GM19240 (cell line): ENCODE results near the gene SH3BGR.

Experiments
- DNase-seq: peaks from one replicate; pipeline ENCODE4 v3.0.0; 2011; ENCODE audit warnings: low spot score; ENCODE audit not compliant: insufficient read length

The SH3BGR gene

GRCh38 chr21:39546522-39546921, 94.8 kb downstream of the SH3BGR start:
- no peak for DNase-seq

DNA sequence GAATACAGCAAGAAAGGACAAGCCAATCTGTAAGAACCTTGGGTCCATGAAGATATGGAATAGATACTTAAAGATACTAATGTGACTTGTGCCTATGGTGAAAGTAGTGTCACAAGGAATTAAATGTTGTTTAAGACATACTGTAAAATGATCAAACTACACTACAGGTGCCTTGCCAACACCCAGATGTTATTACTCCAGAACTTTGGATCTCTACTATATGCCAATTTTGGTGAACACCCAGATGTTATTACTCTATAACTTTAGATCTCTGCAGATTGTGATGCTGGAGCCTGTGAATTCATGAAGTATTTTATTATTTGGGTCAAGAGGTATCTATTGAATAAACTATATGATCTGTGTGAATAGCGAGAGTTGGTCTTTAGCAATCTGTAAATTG, 101.1 kb downstream of the SH3BGR start:
- no peak for DNase-seq

- DNase-seq, result no peak
Measured at GRCh38 chr21:39553331-39553730, 101.6 kb downstream of the SH3BGR start.

- no peak for DNase-seq
Measured at GRCh38 chr21:39555911-39556590, 104.3 kb downstream of the SH3BGR start.

DNA sequence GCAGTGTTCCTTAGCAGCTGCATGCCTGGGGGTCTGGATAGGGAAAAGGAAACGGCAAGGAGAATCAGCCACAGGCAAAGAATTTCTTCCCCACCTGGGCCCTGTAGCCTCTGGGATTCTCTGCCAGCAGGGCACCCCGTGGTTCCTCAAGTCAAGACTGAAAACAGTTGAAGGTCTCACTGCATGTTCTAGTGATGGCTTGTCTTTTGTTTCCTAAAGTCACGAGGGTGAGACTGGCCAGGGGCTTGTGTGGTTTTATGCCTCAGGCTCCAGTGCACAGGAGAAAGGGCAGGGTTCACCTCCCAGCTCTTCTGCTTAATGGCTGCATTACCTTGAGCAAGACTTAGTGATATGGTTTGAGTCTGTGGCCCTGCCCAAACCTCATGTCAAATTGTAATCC, 107.7 kb downstream of the SH3BGR start:
- no peak for DNase-seq

GRCh38 chr21:39561140-39561539, 109.4 kb downstream of the SH3BGR start:
- DNase-seq, result no peak

DNA sequence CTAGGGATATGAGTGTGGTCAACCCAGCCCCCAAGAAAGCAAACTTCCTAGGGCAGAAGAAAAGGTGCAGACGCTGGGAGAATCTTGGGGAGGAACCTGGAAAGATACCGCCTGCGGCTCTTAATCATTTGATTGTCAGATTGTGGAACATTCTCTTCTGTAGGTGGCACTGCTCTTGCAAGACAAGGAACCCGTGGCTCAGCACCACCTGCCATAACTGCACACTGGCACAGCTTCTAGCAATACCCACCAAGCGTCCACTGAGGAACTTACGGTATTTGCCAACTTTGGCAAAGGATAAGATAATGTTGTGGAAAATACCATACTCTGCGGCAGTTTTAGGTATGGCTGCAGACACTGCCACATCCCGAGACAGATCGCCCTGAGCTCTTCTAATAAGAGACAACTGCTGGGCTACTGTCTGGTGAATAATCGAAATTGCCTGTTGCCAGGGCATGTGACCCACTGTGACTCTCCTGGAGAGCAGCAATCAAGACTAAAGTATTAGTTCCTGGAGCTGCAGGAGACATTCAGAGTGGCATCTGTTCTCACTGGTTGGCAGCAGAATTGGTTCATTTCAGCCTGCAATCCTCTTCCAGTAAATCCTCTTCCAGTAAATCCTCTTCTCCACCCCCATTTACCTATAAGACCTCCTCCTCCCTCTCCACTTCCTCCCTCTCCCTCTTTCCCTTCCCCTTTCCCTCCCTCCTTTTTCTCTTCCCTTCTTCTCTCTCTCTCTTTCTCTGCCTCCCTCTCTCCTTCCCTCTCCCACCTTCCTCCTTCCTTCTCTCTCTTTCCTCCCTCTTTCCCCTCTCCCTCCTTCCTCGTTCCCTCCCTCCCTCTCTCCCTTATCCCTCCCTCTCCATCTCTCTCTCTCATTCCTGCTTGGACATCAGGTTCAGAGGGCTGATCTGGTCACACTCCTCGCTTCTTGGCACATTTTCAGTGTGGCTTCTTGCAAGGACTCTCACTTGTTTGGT, 111.3 kb downstream of the SH3BGR start:
- DNase-seq, result no peak

GRCh38 chr21:39564200-39564599, 112.4 kb downstream of the SH3BGR start:
- no peak for DNase-seq
